ENCODE data around the gene DCXR. TPM values are rescaled to one million over a fixed set of nuclear protein-coding genes. Genes with fewer than 3 reads are reported as not detected.

DCXR gene
- total RNA-seq, 3 donors from 2014 or later = 84.9 to 151 (median 124) TPM

GRCh38 chr17:81998212-81998611 is 39.3 kb downstream of the DCXR start:
- intact Hi-C loops (cut with DNase I, micrococcal nuclease) = no loop called here
- no peaks in the 10 kb centered on the region for H3K4me1 ChIP-seq (ENCODE audit: low read depth)
- no peaks in the 10 kb centered on the region for H3K36me3 ChIP-seq (ENCODE audit: low read depth)
- TF ChIP-seq CTCF (IDR thresholded peaks at IDR 0.05) = no peak
- ATAC-seq (no peak), DNase-seq (no peak)
- no peaks in the 10 kb centered on the region for H3K9me3 ChIP-seq
- H3K4me3 ChIP-seq = no peak overlapping the region

- no peak for TF ChIP-seq CTCF (IDR thresholded peaks at IDR 0.05)
- H3K4me3 ChIP-seq = no peak overlapping the region
- ATAC-seq = no peak
- H3K9me3 ChIP-seq = no peaks in the 10 kb centered on the region
- intact Hi-C loops (cut with DNase I, micrococcal nuclease) = no loop called here
- H3K4me1 ChIP-seq (ENCODE audit: low read depth) = peaks cover 6% of the 10 kb centered on the region
- DNase-seq = no peak
- no peaks in the 10 kb centered on the region for H3K36me3 ChIP-seq (ENCODE audit: low read depth)
These were observed 40.6 kb downstream of the DCXR start for GRCh38 chr17:81996757-81997441.

- no peak for TF ChIP-seq CTCF (IDR thresholded peaks at IDR 0.05)
- DNase-seq (no peak), ATAC-seq (no peak)
- H3K9me3 ChIP-seq = no peaks in the 10 kb centered on the region
- intact Hi-C loops (cut with DNase I, micrococcal nuclease) = no loop called here
- no peak overlapping the region for H3K4me3 ChIP-seq
- no peaks in the 10 kb centered on the region for H3K36me3 ChIP-seq (ENCODE audit: low read depth)
- peaks cover 10% of the 10 kb centered on the region for H3K4me1 ChIP-seq (ENCODE audit: low read depth)
These were observed 41.2 kb downstream of the DCXR start for GRCh38 chr17:81996232-81996756.

GRCh38 chr17:81995463-81996231 is 41.9 kb downstream of the DCXR start:
- TF ChIP-seq CTCF (IDR thresholded peaks at IDR 0.05) = no peak
- Histone ChIP-seq H3K9me3 (no peaks in the 10 kb centered on the region), H3K4me3 (no peak overlapping the region), H3K36me3 (ENCODE audit: low read depth) (no peaks in the 10 kb centered on the region), H3K4me1 (ENCODE audit: low read depth) (peaks cover 14% of the 10 kb centered on the region)
- DNase-seq (peak in 1 of 3 donors; percentile 36), ATAC-seq (no peak)
- intact Hi-C loops (cut with DNase I, micrococcal nuclease) = no loop called here

- H3K36me3 ChIP-seq (ENCODE audit: low read depth) = no peaks in the 10 kb centered on the region
- no peak for TF ChIP-seq CTCF (IDR thresholded peaks at IDR 0.05)
- no peak for ATAC-seq
- no peak overlapping the region for H3K4me3 ChIP-seq
- DNase-seq = peak in 1 of 3 donors; percentile 40
- H3K9me3 ChIP-seq = no peaks in the 10 kb centered on the region
- intact Hi-C loops (cut with DNase I, micrococcal nuclease) = no loop called here
- peaks cover 14% of the 10 kb centered on the region for H3K4me1 ChIP-seq (ENCODE audit: low read depth)
These were observed 42.7 kb downstream of the DCXR start for GRCh38 chr17:81994593-81995462.
